GM12878 (cell line): ENCODE data around the gene SYNPR. TPM values are rescaled to one million over a fixed set of nuclear protein-coding genes. Genes with fewer than 3 reads are reported as not detected.

ENCODE experiments used
- ATAC-seq: fragments of 200-7000 bp; cut with Tn5 transposase; 3 replicates; pipeline ENCODE4 v1.9.1; 2020; ENCODE audit warnings: mild to moderate bottlenecking, moderate library complexity
- BruUV-seq: library from RNA; stranded (reverse); fragments of 400-500 nt; replicated peaks from 2 replicates; lab custom pipeline; 2021; lab: Mats Ljungman, UMichigan
- CTCF ChIA-PET: fragments of 300-600 bp; sonication (Branson Sonifier 250); formaldehyde crosslinking; extraction: SDS; loops from one replicate; lab custom pipeline; 2021; ENCODE audit warnings: inconsistent platforms; lab: Yijun Ruan, JAX
- POLR2A ChIA-PET: fragments of 350-600 bp; formaldehyde crosslinking; extraction: SDS; loops from one replicate; lab custom pipeline; 2021; ENCODE audit warnings: inconsistent platforms; lab: Charles Lee
- RAD21 ChIA-PET: fragments of 300-600 bp; sonication (Branson Sonifier 250); formaldehyde crosslinking; loops from one replicate; lab custom pipeline; 2023; ENCODE audit warnings: antibody characterized with exemption; ENCODE audit not compliant: unreplicated experiment; lab: Charles Lee
- SMC1A ChIA-PET: fragments of 300-600 bp; sonication (Branson Sonifier 250); formaldehyde crosslinking; loops from one replicate; lab custom pipeline; 2023; ENCODE audit not compliant: unreplicated experiment, uncharacterized antibody; lab: Charles Lee
- DNase-seq: peaks from one replicate; pipeline ENCODE4 v3.0.0-alpha.2; 2011; ENCODE audit warnings: low read depth, low spot score
- FAIRE-seq: peaks from 3 replicates; lab custom pipeline; 2011; peaks lifted over from hg19 to GRCh38; lab: Jason Lieb, UNC
- H2AFZ ChIP-seq: 2 replicates; pipeline ENCODE4 v1.6.0; 2011; ENCODE audit warnings: low read depth, low read length, control low read depth; ENCODE audit not compliant: control insufficient read depth
- H3K27ac ChIP-seq: 2 replicates; pipeline ENCODE4 v1.5.1; 2011; ENCODE audit warnings: control low read depth; ENCODE audit not compliant: control insufficient read depth, insufficient read depth
- H3K27me3 ChIP-seq, 2 experiments: replicated peaks in 1 of 2; 2 replicates each; pipeline versions ENCODE4 v1.6.0 to v1.6.1; 2011; ENCODE audit warnings: low read length in 1 of 2; ENCODE audit not compliant: control insufficient read depth in 2 of 2, insufficient read depth in 2 of 2
- H3K36me3 ChIP-seq, 2 experiments: 2 replicates each; pipeline ENCODE4 v1.5.1; 2011; ENCODE audit warnings: low read length in 1 of 2; ENCODE audit not compliant: control insufficient read depth in 2 of 2, insufficient read depth in 2 of 2
- H3K4me1 ChIP-seq: 2 replicates; pipeline ENCODE4 v1.6.1; 2011; ENCODE audit warnings: mild to moderate bottlenecking, low read length, moderate library complexity, mixed read lengths; ENCODE audit not compliant: control insufficient read depth, insufficient read depth
- H3K4me2 ChIP-seq: 2 replicates; pipeline ENCODE4 v1.6.0; 2011; ENCODE audit warnings: control low read depth; ENCODE audit not compliant: control insufficient read depth, insufficient read depth
- H3K4me3 ChIP-seq: fragments of 200-600 bp; sonication (generic); 2 replicates; pipeline ENCODE4 v1.5.1; 2016
- H3K79me2 ChIP-seq: 2 replicates; pipeline ENCODE4 v1.6.0; 2011; ENCODE audit warnings: low read length; ENCODE audit not compliant: control insufficient read depth, insufficient read depth
- H3K9ac ChIP-seq: 2 replicates; pipeline ENCODE4 v1.8.0; 2011; ENCODE audit warnings: low read length, control low read depth, mixed read lengths; ENCODE audit not compliant: control insufficient read depth, insufficient read depth
- H3K9me3 ChIP-seq: replicated peaks from 3 replicates; pipeline ENCODE4 v1.5.1; 2011; ENCODE audit warnings: mild to moderate bottlenecking, low read length; ENCODE audit not compliant: control insufficient read depth, insufficient read depth
- H4K20me1 ChIP-seq: 2 replicates; pipeline ENCODE4 v1.6.0; 2011; ENCODE audit not compliant: control insufficient read depth, insufficient read depth
- ATF3 ChIP-seq: IDR thresholded peaks from 2 replicates; pipeline ENCODE4 v1.6.1; 2011; ENCODE audit warnings: low read depth, mild to moderate bottlenecking, low read length, moderate library complexity, borderline replicate concordance; ENCODE audit errors: extremely low read depth
- YY1 ChIP-seq: IDR thresholded peaks from 2 replicates; pipeline ENCODE4 v1.6.1; 2011; ENCODE audit warnings: low read depth, mild to moderate bottlenecking, low read length
- ZBED1 ChIP-seq: IDR thresholded peaks from 2 replicates; pipeline ENCODE4 v1.6.1; 2016; ENCODE audit warnings: borderline replicate concordance
- ZNF592 ChIP-seq: fragments of 450-650 bp; IDR thresholded peaks from 2 replicates; pipeline ENCODE4 v1.6.1; 2017; ENCODE audit warnings: mild to moderate bottlenecking, moderate library complexity
- WGBS: methylation state at CpG from one replicate; pipeline ENCODE4 v1.1.6; 2016; ENCODE audit warnings: low lambda C conversion rate; ENCODE audit not compliant: insufficient replicate concordance, insufficient coverage; ENCODE audit errors: missing lambda C conversion rate; 5-methylcytosine and 5-hydroxymethylcytosine counted together
- in situ Hi-C: fragments of 300-500 bp; cut with MboI; formaldehyde crosslinking; loops from 9 replicates; pipeline ENCODE4 v1.14.3; 2018; ENCODE audit warnings: mixed read lengths
- intact Hi-C: fragments of 100-400 bp; cut with micrococcal nuclease; formaldehyde crosslinking; loops from one replicate; pipeline ENCODE4 v1.14.2; 2022; ENCODE audit not compliant: unreplicated experiment
- polyA plus RNA-seq, 11 experiments: library from polyadenylated mRNA; depleted of rRNA in 4 of 11; unstranded in 6 of 11; stranded (reverse) in 5 of 11; fragments of >200 nt; fragmentation: Nextera tagmentation in 4 of 11; fragmentation: Illumina TruSeq in 1 of 11; extraction: Ambion mirVana in 4 of 11; extraction: Trizol in 1 of 11; gene quantifications; 1 replicate in 1 of 11; 2 replicates in 10 of 11; pipeline versions ENCODE4 v1.2.1 to v1.2.3, GENCODE V29; 2011 to 2016; ENCODE audit warnings: inconsistent platforms in 2 of 11, missing spikeins in 2 of 11, low read depth in 1 of 11
- total RNA-seq, 4 experiments: library from RNA; depleted of rRNA in 3 of 4; stranded (reverse); fragments of >200 nt in 3 of 4; fragmentation: Illumina TruSeq in 1 of 4; extraction: Trizol in 1 of 4; gene quantifications; 2 replicates each; pipeline versions ENCODE4 v1.2.1 to v1.2.3, GENCODE V29; 2013 to 2021

The SYNPR gene
- total and polyA plus RNA-seq, 10 of the 15 experiments (the other 5 are each of a cell fraction or from before 2014, with no cell fraction given), result not detected

- Histone ChIP-seq H3K36me3 (no peaks in the 10 kb centered on the region), H3K27ac (no peak overlapping the region), H3K4me1 (no peaks in the 10 kb centered on the region), H3K9me3 (no peaks in the 10 kb centered on the region), H3K9ac (no peak overlapping the region), H3K4me3 (no peak overlapping the region)
- in situ Hi-C loops, result no loop called here
- SMC1A ChIA-PET, result interaction anchor here (1.2 kb wide), 1 partner anchor 9 kb away, joined by 3 read pairs; no protein-coding TSS in a partner anchor
- ATAC-seq, result no peak
- intact Hi-C loops, result no loop called here
- no peak for DNase-seq
- FAIRE-seq, result no peak
- TF ChIP-seq ZBED1, result no peak
- no peak for TF ChIP-seq ATF3
- no peak for TF ChIP-seq YY1
- TF ChIP-seq ZNF592, result no peak
- TF ChIP-seq, all 136 proteins: peak for 0
- H4K20me1 ChIP-seq, result no peaks in the 10 kb centered on the region
- no peaks in the 10 kb centered on the region for H3K27me3 ChIP-seq
- H2AFZ ChIP-seq, result no peak overlapping the region
- H3K4me2 ChIP-seq, result no peak overlapping the region
- no peaks in the 10 kb centered on the region for H3K79me2 ChIP-seq
- WGBS, result 0% methylated on average over 3 of the region's 3 CpGs
- no TSS peak for BruUV-seq
- CTCF ChIA-PET, result no interaction called here
- POLR2A ChIA-PET, result no interaction called here
- RAD21 ChIA-PET, result no interaction called here
These were observed 164.8 kb downstream of the SYNPR start for GRCh38 chr3:63442918-63443317.
